ENCODE measurements around the gene SBNO1. TPM values are rescaled to one million over a fixed set of nuclear protein-coding genes. Genes with fewer than 3 reads are reported as not detected.

The SBNO1 gene
- total RNA-seq, 1 experiment from 2014 or later = 68.7 TPM

DNA sequence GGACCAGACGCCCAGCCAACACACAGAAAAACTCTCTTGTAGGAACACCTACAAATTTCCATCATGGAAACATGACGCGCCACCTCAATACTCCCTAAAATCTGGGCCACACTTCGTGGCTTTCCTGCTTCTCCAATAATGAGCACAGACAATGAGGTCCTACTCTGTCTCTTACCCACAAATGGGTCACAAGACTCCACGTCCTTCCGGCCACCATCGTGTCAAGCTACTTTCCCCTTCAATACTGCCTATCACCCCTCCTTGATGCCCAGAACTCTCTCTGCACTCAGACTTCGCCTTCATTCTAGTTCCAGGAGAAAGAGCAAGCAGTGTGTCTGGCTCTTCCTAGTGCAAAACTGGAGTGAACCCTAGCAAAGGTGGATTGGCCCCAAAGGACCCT is 28.1 kb downstream of the SBNO1 start:
- Histone ChIP-seq H3K36me3 (ENCODE audit: control insufficient read depth, insufficient read depth, low read length) (peaks cover 37% of the 10 kb centered on the region), H3K4me1 (ENCODE audit: control insufficient read depth, insufficient read depth, low read length) (no peaks in the 10 kb centered on the region), H3K27ac (ENCODE audit: low read length) (no peak overlapping the region), H3K27me3 (ENCODE audit: control insufficient read depth, insufficient read depth, low read length) (no peaks in the 10 kb centered on the region), H3K9me3 (ENCODE audit: control insufficient read depth, insufficient read depth, low read depth, low read length) (no peaks in the 10 kb centered on the region), H3K4me3 (ENCODE audit: low read depth in 2 of 2, low read length in 2 of 2) (no peak overlapping the region)
- in situ Hi-C loops (cut with HindIII; ENCODE audit: low pct_unique_long_range_greater_than_20kb, low sequenced_read_pairs) = no loop called here
- intact Hi-C loops (cut with micrococcal nuclease; ENCODE audit: unreplicated experiment) = no loop called here
- BruUV-seq (replicated peaks) = no TSS peak
- TF ChIP-seq TCF7L2 (IDR thresholded peaks at IDR 0.05; ENCODE audit: low read depth, low read length) (no peak), SIN3A (IDR thresholded peaks at IDR 0.05; ENCODE audit: borderline replicate concordance, insufficient read depth, low read depth, low read length) (no peak), POLR2AphosphoS5 (IDR thresholded peaks at IDR 0.05; ENCODE audit: low read depth, low read length) (no peak)
- TF ChIP-seq, protein P1, sequence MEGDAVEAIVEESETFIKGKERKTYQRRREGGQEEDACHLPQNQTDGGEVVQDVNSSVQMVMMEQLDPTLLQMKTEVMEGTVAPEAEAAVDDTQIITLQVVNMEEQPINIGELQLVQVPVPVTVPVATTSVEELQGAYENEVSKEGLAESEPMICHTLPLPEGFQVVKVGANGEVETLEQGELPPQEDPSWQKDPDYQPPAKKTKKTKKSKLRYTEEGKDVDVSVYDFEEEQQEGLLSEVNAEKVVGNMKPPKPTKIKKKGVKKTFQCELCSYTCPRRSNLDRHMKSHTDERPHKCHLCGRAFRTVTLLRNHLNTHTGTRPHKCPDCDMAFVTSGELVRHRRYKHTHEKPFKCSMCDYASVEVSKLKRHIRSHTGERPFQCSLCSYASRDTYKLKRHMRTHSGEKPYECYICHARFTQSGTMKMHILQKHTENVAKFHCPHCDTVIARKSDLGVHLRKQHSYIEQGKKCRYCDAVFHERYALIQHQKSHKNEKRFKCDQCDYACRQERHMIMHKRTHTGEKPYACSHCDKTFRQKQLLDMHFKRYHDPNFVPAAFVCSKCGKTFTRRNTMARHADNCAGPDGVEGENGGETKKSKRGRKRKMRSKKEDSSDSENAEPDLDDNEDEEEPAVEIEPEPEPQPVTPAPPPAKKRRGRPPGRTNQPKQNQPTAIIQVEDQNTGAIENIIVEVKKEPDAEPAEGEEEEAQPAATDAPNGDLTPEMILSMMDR (IDR thresholded peaks at IDR 0.05) = no peak
- TF ChIP-seq, protein P2, sequence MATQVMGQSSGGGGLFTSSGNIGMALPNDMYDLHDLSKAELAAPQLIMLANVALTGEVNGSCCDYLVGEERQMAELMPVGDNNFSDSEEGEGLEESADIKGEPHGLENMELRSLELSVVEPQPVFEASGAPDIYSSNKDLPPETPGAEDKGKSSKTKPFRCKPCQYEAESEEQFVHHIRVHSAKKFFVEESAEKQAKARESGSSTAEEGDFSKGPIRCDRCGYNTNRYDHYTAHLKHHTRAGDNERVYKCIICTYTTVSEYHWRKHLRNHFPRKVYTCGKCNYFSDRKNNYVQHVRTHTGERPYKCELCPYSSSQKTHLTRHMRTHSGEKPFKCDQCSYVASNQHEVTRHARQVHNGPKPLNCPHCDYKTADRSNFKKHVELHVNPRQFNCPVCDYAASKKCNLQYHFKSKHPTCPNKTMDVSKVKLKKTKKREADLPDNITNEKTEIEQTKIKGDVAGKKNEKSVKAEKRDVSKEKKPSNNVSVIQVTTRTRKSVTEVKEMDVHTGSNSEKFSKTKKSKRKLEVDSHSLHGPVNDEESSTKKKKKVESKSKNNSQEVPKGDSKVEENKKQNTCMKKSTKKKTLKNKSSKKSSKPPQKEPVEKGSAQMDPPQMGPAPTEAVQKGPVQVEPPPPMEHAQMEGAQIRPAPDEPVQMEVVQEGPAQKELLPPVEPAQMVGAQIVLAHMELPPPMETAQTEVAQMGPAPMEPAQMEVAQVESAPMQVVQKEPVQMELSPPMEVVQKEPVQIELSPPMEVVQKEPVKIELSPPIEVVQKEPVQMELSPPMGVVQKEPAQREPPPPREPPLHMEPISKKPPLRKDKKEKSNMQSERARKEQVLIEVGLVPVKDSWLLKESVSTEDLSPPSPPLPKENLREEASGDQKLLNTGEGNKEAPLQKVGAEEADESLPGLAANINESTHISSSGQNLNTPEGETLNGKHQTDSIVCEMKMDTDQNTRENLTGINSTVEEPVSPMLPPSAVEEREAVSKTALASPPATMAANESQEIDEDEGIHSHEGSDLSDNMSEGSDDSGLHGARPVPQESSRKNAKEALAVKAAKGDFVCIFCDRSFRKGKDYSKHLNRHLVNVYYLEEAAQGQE (IDR thresholded peaks at IDR 0.05; ENCODE audit: insufficient read depth in 1 of 2, low read depth in 2 of 2, low read length in 1 of 2) = no peak
- no peak for DNase-seq (ENCODE audit: low read depth, low spot score)
- ChIA-PET CTCF (no interaction called here), POLR2A (no interaction called here)
- ATAC-seq = no peak

DNA sequence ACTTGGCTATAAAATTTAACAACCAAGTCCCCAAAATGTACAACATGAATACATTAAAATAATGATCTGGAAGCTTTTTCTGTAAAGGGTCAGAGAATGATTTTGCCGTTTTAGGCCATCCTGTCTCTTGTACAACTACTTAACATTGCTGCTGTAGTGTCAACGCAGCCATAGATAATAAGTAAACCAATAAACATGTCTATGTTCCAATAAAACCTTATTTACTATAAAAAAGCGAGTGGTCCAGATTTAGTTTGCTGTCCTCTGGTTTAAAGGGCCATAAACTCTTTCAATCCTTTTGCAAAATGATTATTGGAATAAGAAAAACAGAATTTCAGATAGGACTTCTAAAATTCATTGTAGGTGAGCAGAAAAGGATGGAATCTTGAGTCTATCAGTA is 29.2 kb downstream of the SBNO1 start:
- Histone ChIP-seq H3K4me1 (ENCODE audit: control insufficient read depth, insufficient read depth, low read length) (no peaks in the 10 kb centered on the region), H3K4me3 (ENCODE audit: low read depth in 2 of 2, low read length in 2 of 2) (no peak overlapping the region), H3K27ac (ENCODE audit: low read length) (no peak overlapping the region), H3K36me3 (ENCODE audit: control insufficient read depth, insufficient read depth, low read length) (peaks cover 37% of the 10 kb centered on the region), H3K27me3 (ENCODE audit: control insufficient read depth, insufficient read depth, low read length) (no peaks in the 10 kb centered on the region), H3K9me3 (ENCODE audit: control insufficient read depth, insufficient read depth, low read depth, low read length) (no peaks in the 10 kb centered on the region)
- in situ Hi-C loops (cut with HindIII; ENCODE audit: low pct_unique_long_range_greater_than_20kb, low sequenced_read_pairs) (no loop called here), intact Hi-C loops (cut with micrococcal nuclease; ENCODE audit: unreplicated experiment) (no loop called here)
- CTCF ChIA-PET = no interaction called here
- BruUV-seq (replicated peaks) = TSS peak; percentile 45
- POLR2A ChIA-PET = interaction anchor here (0.5 kb wide), 1 partner anchor 10 kb away, joined by 3 read pairs; no protein-coding TSS in a partner anchor
- ATAC-seq (no peak), DNase-seq (ENCODE audit: low read depth, low spot score) (no peak)
- no peak for TF ChIP-seq POLR2AphosphoS5 (IDR thresholded peaks at IDR 0.05; ENCODE audit: low read depth, low read length)
- TF ChIP-seq, protein P1 (IDR thresholded peaks at IDR 0.05) = no peak

All from Panc1 (cell line).